HG03175 (cell line): ENCODE measurements around the gene TOGARAM1.
A peak's percentile ranks its signal among the peaks of the same experiment; 100 is the strongest.

Source experiments
- ATAC-seq: cut with Tn5 transposase; IDR thresholded peaks from one replicate; pipeline ENCODE4 v1.9.1; 2021; ENCODE audit warnings: mild to moderate bottlenecking, moderate library complexity; ENCODE audit not compliant: unreplicated experiment

TOGARAM1 gene

DNA sequence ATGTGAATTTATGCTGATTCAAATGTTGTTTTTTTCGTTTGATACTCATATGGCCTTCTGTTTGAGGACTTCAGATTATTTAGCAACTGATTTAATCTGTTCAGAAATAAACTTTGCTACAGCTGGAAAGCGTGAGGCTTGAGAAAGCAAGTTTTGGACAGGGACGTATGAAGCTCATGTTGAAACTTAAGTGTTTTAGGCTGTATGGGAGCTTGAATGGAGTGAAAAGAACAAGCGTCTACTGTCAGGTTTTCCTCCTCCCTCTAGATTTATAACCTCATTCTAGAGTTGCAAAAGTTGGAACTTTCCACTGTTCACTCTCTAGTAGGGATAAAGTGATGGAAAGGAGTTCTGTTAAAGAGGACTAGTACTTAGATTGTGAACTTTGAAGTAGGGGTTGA, 123.0 kb downstream of the TOGARAM1 start:
- no peak for ATAC-seq

DNA sequence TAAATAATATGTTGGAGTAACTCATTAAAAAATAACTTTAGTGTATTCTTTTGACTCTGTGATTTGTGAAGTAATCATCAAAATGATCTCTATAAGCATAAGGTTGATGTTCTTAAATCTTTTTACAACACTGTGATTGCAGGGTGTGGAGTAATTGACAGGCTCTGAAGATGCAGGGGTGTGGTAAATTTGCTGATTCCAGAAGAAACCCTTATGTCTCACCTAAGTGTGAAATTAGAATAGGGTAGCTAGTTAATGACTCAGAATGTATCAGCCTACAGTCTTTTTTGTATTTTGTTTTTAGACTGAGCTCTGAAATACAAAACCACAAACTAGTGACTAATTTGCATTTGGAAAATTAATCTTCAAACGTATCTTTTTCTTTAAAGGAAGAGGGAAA, 127.8 kb downstream of the TOGARAM1 start:
- ATAC-seq = peak; percentile 82

DNA sequence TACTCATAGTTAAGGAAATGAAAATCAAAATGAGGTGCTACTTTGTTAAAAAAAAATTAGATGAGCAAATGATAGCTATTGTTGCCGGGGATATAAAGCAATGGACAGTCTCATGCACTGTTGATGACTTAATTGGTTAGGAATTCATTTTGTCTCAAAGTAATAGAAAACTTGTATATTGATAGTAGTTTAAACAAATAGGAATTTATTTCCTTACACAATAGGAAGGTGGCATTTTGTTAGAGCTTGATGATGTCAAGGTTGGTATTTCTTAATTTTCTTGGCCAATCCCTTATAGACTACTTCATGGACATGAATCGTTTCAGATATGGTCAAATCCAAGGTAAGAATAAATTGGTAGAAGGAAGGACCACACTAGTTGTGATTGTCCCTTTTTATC, 129.7 kb downstream of the TOGARAM1 start:
- ATAC-seq = no peak

GRCh38 chr14:45094275-45094674, 132.3 kb downstream of the TOGARAM1 start:
- ATAC-seq = no peak

DNA sequence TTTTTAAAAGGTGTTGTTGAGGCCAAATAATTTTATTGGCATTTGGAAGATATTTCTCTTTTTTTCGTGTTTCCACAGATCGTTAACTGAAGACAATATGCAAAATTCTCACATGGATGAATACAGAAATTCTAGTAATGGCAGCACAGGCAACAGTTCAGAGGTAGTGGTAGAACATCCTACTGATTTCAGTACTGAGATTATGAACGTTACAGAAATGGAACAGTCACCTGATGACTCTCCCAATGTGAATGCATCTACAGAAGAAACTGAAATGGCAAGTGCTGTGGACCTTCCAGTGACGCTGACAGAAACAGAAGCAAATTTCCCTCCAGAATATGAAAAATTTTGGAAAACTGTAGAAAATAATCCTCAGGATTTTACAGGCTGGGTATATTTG, 133.2 kb downstream of the TOGARAM1 start:
- ATAC-seq = no peak

DNA sequence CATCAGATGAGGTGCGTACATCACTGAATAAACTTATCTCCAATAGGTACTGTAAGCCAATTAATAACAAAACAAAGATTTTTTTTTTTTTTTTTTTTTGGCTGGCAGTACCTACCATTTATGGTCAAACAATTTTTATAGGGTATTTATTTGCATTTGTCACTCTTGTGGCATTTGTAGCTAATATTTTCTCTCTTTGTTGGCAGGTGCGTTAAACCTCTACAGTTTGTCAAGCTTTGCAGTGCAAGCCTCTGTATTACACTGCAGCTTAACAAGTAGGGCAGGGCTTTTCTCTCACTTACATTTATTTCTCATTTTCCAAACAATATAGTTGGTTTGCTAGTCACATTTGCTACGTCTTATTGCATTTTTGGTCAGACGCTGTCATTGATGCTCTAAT, 134.2 kb downstream of the TOGARAM1 start:
- no peak for ATAC-seq

GRCh38 chr14:45103806-45104205, 141.8 kb downstream of the TOGARAM1 start:
- ATAC-seq = no peak

GRCh38 chr14:45104561-45104960, 142.6 kb downstream of the TOGARAM1 start:
- no peak for ATAC-seq

DNA sequence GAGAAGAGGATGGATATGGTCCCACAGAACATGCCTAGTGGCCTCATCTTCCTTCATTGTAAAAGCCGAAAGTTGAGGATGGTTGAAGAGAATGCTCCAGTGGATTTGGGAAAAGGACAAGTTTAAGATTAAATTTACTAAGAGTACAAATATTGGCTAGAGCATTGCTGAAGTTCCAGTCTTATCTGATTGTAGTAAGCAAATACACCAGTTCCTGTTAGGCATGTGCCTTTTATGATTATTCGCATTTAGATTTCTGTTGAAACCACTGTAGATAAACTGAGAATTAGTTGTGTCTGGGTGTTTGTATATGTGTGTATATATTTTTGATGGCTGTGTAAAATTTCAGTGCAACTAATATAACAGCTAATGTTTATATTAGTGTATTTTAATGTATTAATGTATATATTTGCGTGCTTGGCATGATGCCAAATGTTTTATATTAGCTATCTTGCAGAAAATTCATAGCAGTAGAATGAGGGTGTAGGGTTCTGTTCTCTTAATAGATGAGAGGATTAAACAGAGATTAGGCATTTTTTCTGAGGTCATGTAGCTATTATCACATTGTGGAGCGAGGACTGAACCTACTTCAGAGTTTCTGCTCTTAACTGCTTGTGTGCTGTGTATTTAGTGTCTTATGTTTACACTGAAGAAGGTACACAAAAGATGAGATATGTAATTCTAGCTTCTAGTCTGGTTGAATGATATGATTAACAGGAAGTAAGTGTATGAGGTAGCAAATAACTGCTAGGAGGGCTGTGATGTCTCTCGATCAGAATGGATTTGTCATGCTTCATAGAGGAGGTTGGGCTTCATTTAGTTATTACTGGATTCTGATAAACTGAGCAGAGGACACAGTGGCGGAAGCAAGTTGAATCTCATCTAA, 151.1 kb downstream of the TOGARAM1 start:
- ATAC-seq = no peak

DNA sequence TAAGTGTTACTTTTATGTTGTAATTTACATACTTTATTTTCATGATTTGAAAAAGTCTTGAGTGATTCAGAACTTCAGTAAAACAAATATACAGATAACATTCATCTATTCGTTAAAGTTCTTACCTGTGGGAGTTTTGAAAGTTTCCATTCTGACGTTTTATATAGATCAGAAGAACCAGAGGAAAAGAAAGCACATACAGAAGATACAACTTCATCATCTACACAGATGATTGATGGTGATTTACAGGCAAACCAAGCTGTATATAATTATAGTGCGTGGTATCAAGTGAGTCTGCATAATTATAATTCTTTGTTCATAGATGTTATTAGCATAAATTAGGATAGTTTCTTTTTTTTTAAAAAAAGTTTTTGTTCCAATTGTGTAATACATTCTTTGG, 152.3 kb downstream of the TOGARAM1 start:
- ATAC-seq = no peak

GRCh38 chr14:45118594-45118993, 156.6 kb downstream of the TOGARAM1 start:
- no peak for ATAC-seq

DNA sequence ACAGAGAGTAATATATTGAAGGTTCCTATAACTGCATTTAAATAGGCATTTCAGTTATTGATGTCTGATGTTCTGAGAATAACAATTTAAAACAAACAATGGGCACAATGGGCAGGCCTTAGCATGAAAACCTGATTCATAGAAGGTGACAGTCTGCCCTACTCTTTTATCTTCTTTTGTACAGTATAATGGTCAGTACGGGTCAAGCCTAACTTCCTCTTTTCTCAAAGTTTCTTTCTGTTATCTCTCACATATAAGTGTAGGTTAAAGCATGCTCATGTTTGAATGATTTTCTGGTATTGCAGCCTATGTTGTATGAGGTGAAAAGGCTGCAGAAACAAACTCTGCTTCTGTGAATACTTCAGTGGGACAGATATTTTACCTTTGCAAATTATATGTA, 158.1 kb downstream of the TOGARAM1 start:
- no peak for ATAC-seq

DNA sequence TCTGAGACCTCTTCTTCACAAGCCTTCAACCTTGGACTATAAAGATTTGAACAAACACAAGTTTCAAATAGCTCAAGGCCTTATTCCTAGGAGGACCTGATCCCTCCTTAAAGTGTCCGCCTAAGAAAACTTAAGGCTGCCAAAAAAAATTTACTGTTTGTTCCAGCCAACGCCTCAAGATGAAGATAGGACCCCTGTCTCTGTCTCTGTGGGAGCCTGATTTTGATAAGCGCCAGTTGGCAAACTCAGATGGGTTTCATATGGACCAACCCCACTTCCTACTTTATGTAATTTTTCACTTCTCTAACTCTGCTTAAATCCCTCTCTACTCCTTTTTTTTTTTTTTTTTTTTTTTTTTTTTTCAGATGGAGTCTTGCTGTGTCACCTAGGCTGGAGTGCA, 161.3 kb downstream of the TOGARAM1 start:
- no peak for ATAC-seq
